Vagina (tissue), 2 donors: ENCODE measurements around the gene MUC6.

Experiments
- POLR2A ChIP-seq, 2 donors: fragments of 450-650 bp; IDR thresholded peaks; one replicate each; pipeline ENCODE4 v1.6.1; 2017; ENCODE audit warnings: antibody characterized with exemption in 2 of 2, mild to moderate bottlenecking in 2 of 2, moderate library complexity in 2 of 2
- POLR2AphosphoS5 ChIP-seq, 2 donors: sonication (generic); formaldehyde crosslinking; IDR thresholded peaks; one replicate each; pipeline ENCODE4 v1.9.0; 2017; ENCODE audit warnings: antibody characterized with exemption in 2 of 2, mild to moderate bottlenecking in 2 of 2, low read depth in 1 of 2; ENCODE audit not compliant: insufficient read depth in 1 of 2
- TF ChIP-seq, protein P1 (sequence below), 3 experiments: fragments of 450-650 bp in 2 of 3; fragments of 200-600 bp in 1 of 3; sonication (generic) in 1 of 3; IDR thresholded peaks; one replicate each; pipeline ENCODE4 v1.5.1; 2017 to 2019; ENCODE audit warnings: antibody characterized with exemption in 3 of 3, mild to moderate bottlenecking in 2 of 3, moderate library complexity in 2 of 3

- TF ChIP-seq, protein P1, sequence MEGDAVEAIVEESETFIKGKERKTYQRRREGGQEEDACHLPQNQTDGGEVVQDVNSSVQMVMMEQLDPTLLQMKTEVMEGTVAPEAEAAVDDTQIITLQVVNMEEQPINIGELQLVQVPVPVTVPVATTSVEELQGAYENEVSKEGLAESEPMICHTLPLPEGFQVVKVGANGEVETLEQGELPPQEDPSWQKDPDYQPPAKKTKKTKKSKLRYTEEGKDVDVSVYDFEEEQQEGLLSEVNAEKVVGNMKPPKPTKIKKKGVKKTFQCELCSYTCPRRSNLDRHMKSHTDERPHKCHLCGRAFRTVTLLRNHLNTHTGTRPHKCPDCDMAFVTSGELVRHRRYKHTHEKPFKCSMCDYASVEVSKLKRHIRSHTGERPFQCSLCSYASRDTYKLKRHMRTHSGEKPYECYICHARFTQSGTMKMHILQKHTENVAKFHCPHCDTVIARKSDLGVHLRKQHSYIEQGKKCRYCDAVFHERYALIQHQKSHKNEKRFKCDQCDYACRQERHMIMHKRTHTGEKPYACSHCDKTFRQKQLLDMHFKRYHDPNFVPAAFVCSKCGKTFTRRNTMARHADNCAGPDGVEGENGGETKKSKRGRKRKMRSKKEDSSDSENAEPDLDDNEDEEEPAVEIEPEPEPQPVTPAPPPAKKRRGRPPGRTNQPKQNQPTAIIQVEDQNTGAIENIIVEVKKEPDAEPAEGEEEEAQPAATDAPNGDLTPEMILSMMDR (IDR thresholded peaks at IDR 0.05), result no peak
- TF ChIP-seq POLR2A (IDR thresholded peaks at IDR 0.05) (no peak), POLR2AphosphoS5 (IDR thresholded peaks at IDR 0.05; ENCODE audit: insufficient read depth in 1 of 2, low read depth in 1 of 2) (no peak)
Measured at GRCh38 chr11:1027483-1028290, 8.8 kb downstream of the MUC6 start.
